ENCODE data around the gene LTBP3.

Gene LTBP3

GRCh38 chr11:65589444-65590239 lies 31.5 kb upstream of the LTBP3 start (continued):
- TF ChIP-seq ZNF518A (tag by site-specific recombination; conservative IDR thresholded peaks at IDR 0.05; ENCODE audit: low read depth) (no peak), EGR2 (tag by site-specific recombination; IDR thresholded peaks at IDR 0.05; ENCODE audit: low read depth) (peak; percentile 78), ZNF223 (tag by site-specific recombination; IDR thresholded peaks at IDR 0.05) (no peak), ZNF239 (tag by site-specific recombination; IDR thresholded peaks at IDR 0.05) (no peak), ZNF184 (tag by site-specific recombination; IDR thresholded peaks at IDR 0.05) (no peak), ZIC2 (tag by site-specific recombination; IDR thresholded peaks at IDR 0.05) (peak; percentile 37; the same call in 1 of the 2 replicates), ZNF777 (tag by site-specific recombination; IDR thresholded peaks at IDR 0.05; ENCODE audit: borderline replicate concordance) (no peak), ZNF677 (tag by site-specific recombination; IDR thresholded peaks at IDR 0.05) (no peak), ZNF174 (tag by site-specific recombination; IDR thresholded peaks at IDR 0.05) (no peak), REPIN1 (tag by site-specific recombination; IDR thresholded peaks at IDR 0.05; ENCODE audit: low read depth) (no peak), ZNF366 (tag by site-specific recombination; conservative IDR thresholded peaks at IDR 0.05) (no peak), GLIS1 (tag by site-specific recombination; IDR thresholded peaks at IDR 0.05) (peak; percentile 77)

GRCh38 chr11:65588199-65589054 lies 30.3 kb upstream of the LTBP3 start:
- no peaks in the 10 kb centered on the region for H3K9me3 ChIP-seq (ENCODE audit: control insufficient read depth, insufficient read depth, low read depth, low read length)
- ChIA-PET CTCF (interaction anchor here (0.6 to 4.4 kb wide), 14 partner anchors 12 to 529 kb away, joined by 3 to 28 read pairs (median 4); partner anchors contain the start of genes EHBP1L1 and FAM89B), POLR2A (interaction anchor here (1.3 to 1.5 kb wide), 2 partner anchors 16 to 26 kb away, joined by 5 to 6 read pairs; partner anchors contain the start of gene FAM89B)
- TF ChIP-seq BCL11B (tag by site-specific recombination; IDR thresholded peaks at IDR 0.05; ENCODE audit: low read depth): peak; percentile 41; the same call in 1 of the 2 replicates
- TF ChIP-seq ZNF175 (tag by site-specific recombination; IDR thresholded peaks at IDR 0.05): no peak
- no peak for TF ChIP-seq ZNF26 (tag by site-specific recombination; IDR thresholded peaks at IDR 0.05)
- peak; percentile 36; the same call in 1 of the 2 replicates for TF ChIP-seq ZIC2 (tag by site-specific recombination; IDR thresholded peaks at IDR 0.05)
- TF ChIP-seq CTCF (tag by site-specific recombination; IDR thresholded peaks at IDR 0.05): peak; percentile 35; the same call in 1 of the 2 replicates
- peak; percentile 51; the same call in 1 of the 2 replicates for TF ChIP-seq GLIS2 (tag by site-specific recombination; IDR thresholded peaks at IDR 0.05)
- TF ChIP-seq ZNF610 (tag by site-specific recombination; IDR thresholded peaks at IDR 0.05; ENCODE audit: borderline replicate concordance): no peak
- TF ChIP-seq GLIS1 (tag by site-specific recombination; IDR thresholded peaks at IDR 0.05): peak; percentile 78
- TF ChIP-seq ZSCAN30 (tag by site-specific recombination; IDR thresholded peaks at IDR 0.05): 0 out of 2 replicates have a peak, but pooled peaks have one; percentile 25
- no peaks in the 10 kb centered on the region for H3K4me1 ChIP-seq (ENCODE audit: control insufficient read depth, insufficient read depth, low read length)
- H3K27ac ChIP-seq (ENCODE audit: extremely low read depth, low read depth, low read length): no peak overlapping the region
- H3K36me3 ChIP-seq (ENCODE audit: control insufficient read depth in 2 of 2, insufficient read depth in 1 of 2, low read length in 2 of 2): peaks cover 0 to 3% of the 10 kb centered on the region in 2 experiments; a peak in 1 of 3 replicates
- H3K4me3 ChIP-seq (ENCODE audit: low read depth, low read length): no peak overlapping the region

Data from HEK293 (cell line).